Measurements from ENCODE around the gene LDLRAD2. TPM values are rescaled to one million over a fixed set of nuclear protein-coding genes. Genes with fewer than 3 reads are reported as not detected.

LDLRAD2 gene
- total and polyA plus RNA-seq, 10 of the 15 experiments (the other 5 are each of a cell fraction or from before 2014, with no cell fraction given): 0.04 to 0.23 (median 0.11) TPM; not detected in 7

GRCh38 chr1:21779613-21780521 is 32.2 kb upstream of the LDLRAD2 start (continued):
- peak; percentile 45 to 46; a peak in 2 of 4 replicates for TF ChIP-seq BHLHE40 (IDR thresholded peaks at IDR 0.05; ENCODE audit: borderline replicate concordance in 1 of 2, low read depth in 2 of 2, low read length in 1 of 2)
- TF ChIP-seq FOXM1 (IDR thresholded peaks at IDR 0.05; ENCODE audit: low read depth, low read length): peak; percentile 82; the same call in 1 of the 2 replicates
- TF ChIP-seq MLLT1 (IDR thresholded peaks at IDR 0.05): no peak
- no peak for TF ChIP-seq SMAD5 (IDR thresholded peaks at IDR 0.05; ENCODE audit: low read depth)
- no peak for TF ChIP-seq MYB (IDR thresholded peaks at IDR 0.05; ENCODE audit: borderline replicate concordance, low read depth, low read length)
- no peak for TF ChIP-seq CBX3 (IDR thresholded peaks at IDR 0.05; ENCODE audit: borderline replicate concordance, low read depth)
- TF ChIP-seq HSF1 (IDR thresholded peaks at IDR 0.05; ENCODE audit: low read depth, low read length): no peak
- TF ChIP-seq ATF3 (IDR thresholded peaks at IDR 0.05; ENCODE audit: borderline replicate concordance, extremely low read depth, low read depth, low read length): no peak
- TF ChIP-seq CUX1 (IDR thresholded peaks at IDR 0.05; ENCODE audit: insufficient replicate concordance, low read depth, low read length): peak; percentile 95
- TF ChIP-seq ASH2L (IDR thresholded peaks at IDR 0.05; ENCODE audit: borderline replicate concordance, low read depth): no peak
- TF ChIP-seq PRDM15 (CRISPR knock-in tag; IDR thresholded peaks at IDR 0.05): no peak
- TF ChIP-seq ZZZ3 (IDR thresholded peaks at IDR 0.05; ENCODE audit: control insufficient read depth, insufficient read length, low read depth): no peak
- no peak for TF ChIP-seq HCFC1 (IDR thresholded peaks at IDR 0.05; ENCODE audit: low read length)

Data from GM12878 (cell line).